Activated CD4-positive, alpha-beta T cell treated with anti-CD3 and anti-CD28 coated beads for 24 hours (primary cell): Measurements from ENCODE around the gene LPXN.

ENCODE experiments used
- DNase-seq, 2 donors: peaks; one replicate each; pipeline ENCODE4 v3.0.0-alpha.2; 2020; ENCODE audit warnings: low read depth in 2 of 2

LPXN gene

GRCh38 chr11:58575377-58576020, at the start of gene LPXN:
Gene LPXN, minus strand, starts transcription at chr11:58575856. Its CDS starts 84 bp downstream, at chr11:58575772.
- no peak for DNase-seq

GRCh38 chr11:58625086-58625485, 49.4 kb upstream of the LPXN start:
- DNase-seq: no peak

GRCh38 chr11:58622344-58622743, 46.7 kb upstream of the LPXN start, which contains the start of gene CNTF:
Gene CNTF, plus strand, starts transcription at chr11:58622665. Its CDS starts 88 bp downstream, at chr11:58622753.
- DNase-seq: no peak

GRCh38 chr11:58621586-58622262, 46.1 kb upstream of the LPXN start:
- DNase-seq: no peak

GRCh38 chr11:58617976-58618557, 42.4 kb upstream of the LPXN start:
- DNase-seq: no peak

- DNase-seq: no peak
Observed at GRCh38 chr11:58616594-58616993, 40.9 kb upstream of the LPXN start.

- no peak for DNase-seq
Observed at GRCh38 chr11:58615559-58615958, 39.9 kb upstream of the LPXN start.

- no peak for DNase-seq
Observed at GRCh38 chr11:58613228-58613627, 37.6 kb upstream of the LPXN start.

- DNase-seq: no peak
Observed at GRCh38 chr11:58609723-58610122, 34.1 kb upstream of the LPXN start.

GRCh38 chr11:58608331-58608730, 32.7 kb upstream of the LPXN start:
- no peak for DNase-seq

- DNase-seq: no peak
Observed at GRCh38 chr11:58606930-58607714, 31.5 kb upstream of the LPXN start.

- DNase-seq: no peak
Observed at GRCh38 chr11:58600510-58600909, 24.9 kb upstream of the LPXN start.

GRCh38 chr11:58597486-58598144, 22.0 kb upstream of the LPXN start:
- DNase-seq: no peak

- DNase-seq: no peak
Observed at GRCh38 chr11:58596621-58597020, 21.0 kb upstream of the LPXN start.

GRCh38 chr11:58594826-58595225, 19.2 kb upstream of the LPXN start:
- DNase-seq: no peak

- DNase-seq: no peak
Observed at GRCh38 chr11:58592760-58593472, 17.3 kb upstream of the LPXN start.

GRCh38 chr11:58591659-58592058, 16.0 kb upstream of the LPXN start:
- no peak for DNase-seq

- no peak for DNase-seq
Observed at GRCh38 chr11:58586998-58587397, 11.3 kb upstream of the LPXN start.

GRCh38 chr11:58582437-58582836, 6.8 kb upstream of the LPXN start:
- no peak for DNase-seq

GRCh38 chr11:58580311-58580710, 4.7 kb upstream of the LPXN start:
- DNase-seq: no peak
